Loucy (cell line): ENCODE data around the gene MCOLN1.

ENCODE experiments used
- H2AFZ ChIP-seq: fragments of 200-600 bp; sonication (generic); 2 replicates; pipeline ENCODE4 v1.6.0; 2016; ENCODE audit warnings: antibody characterized with exemption, mild to moderate bottlenecking, low read length, moderate library complexity
- H3F3A ChIP-seq: fragments of 200-600 bp; 2 replicates; pipeline ENCODE4 v1.6.0; 2016; ENCODE audit warnings: antibody characterized with exemption, low read depth, mild to moderate bottlenecking
- H3K27me3 ChIP-seq: fragments of 200-600 bp; sonication (generic); 2 replicates; pipeline ENCODE4 v1.6.1; 2014; ENCODE audit warnings: low read length, mild to moderate bottlenecking; ENCODE audit not compliant: insufficient read depth, poor library complexity, severe bottlenecking
- H3K36me3 ChIP-seq: fragments of 200-600 bp; sonication (generic); 2 replicates; pipeline ENCODE4 v1.6.1; 2016; ENCODE audit warnings: low read length; ENCODE audit not compliant: insufficient read depth
- H3K4me1 ChIP-seq: fragments of 200-600 bp; sonication (generic); 2 replicates; pipeline ENCODE4 v1.5.1; 2014; ENCODE audit warnings: low read length, mild to moderate bottlenecking; ENCODE audit not compliant: insufficient read depth, poor library complexity, severe bottlenecking
- H3K4me2 ChIP-seq: fragments of 200-600 bp; sonication (generic); 2 replicates; pipeline ENCODE4 v1.6.0; 2014; ENCODE audit warnings: antibody characterized with exemption, low read length, low read depth, mild to moderate bottlenecking; ENCODE audit not compliant: poor library complexity, severe bottlenecking
- H3K4me3 ChIP-seq: fragments of 200-600 bp; sonication (generic); 2 replicates; pipeline ENCODE4 v1.5.1; 2014; ENCODE audit warnings: low read length, mild to moderate bottlenecking, mixed read lengths; ENCODE audit not compliant: poor library complexity, severe bottlenecking
- H3K79me2 ChIP-seq: fragments of 200-600 bp; sonication (generic); 2 replicates; pipeline ENCODE4 v1.6.1; 2014; ENCODE audit warnings: low read length; ENCODE audit not compliant: insufficient read depth
- H3K9ac ChIP-seq: fragments of 200-600 bp; sonication (generic); 2 replicates; pipeline ENCODE4 v1.6.0; 2014; ENCODE audit warnings: mild to moderate bottlenecking, low read depth, low read length, moderate library complexity; ENCODE audit not compliant: poor library complexity, severe bottlenecking
- H3K9me2 ChIP-seq: fragments of 200-600 bp; sonication (generic); replicated peaks from 2 replicates; pipeline ENCODE4 v1.6.1; 2016; ENCODE audit warnings: low read depth, low read length, mixed read lengths
- H3K9me3 ChIP-seq: fragments of 200-600 bp; sonication (generic); 2 replicates; pipeline ENCODE4 v1.6.1; 2014; ENCODE audit warnings: mild to moderate bottlenecking, antibody characterized with exemption, low read length, low read depth; ENCODE audit not compliant: insufficient read depth
- H4K20me1 ChIP-seq: fragments of 200-600 bp; sonication (generic); 2 replicates; pipeline ENCODE4 v1.6.0; 2014; ENCODE audit warnings: antibody characterized with exemption, low read length, mild to moderate bottlenecking; ENCODE audit not compliant: insufficient read depth, poor library complexity, severe bottlenecking
- CTCF ChIP-seq: fragments of 200-600 bp; sonication (generic); conservative IDR thresholded peaks from 2 replicates; pipeline ENCODE4 v1.5.1; 2014; ENCODE audit warnings: mild to moderate bottlenecking, antibody characterized with exemption, low read length
- EZH2phosphoT487 ChIP-seq: fragments of 200-600 bp; IDR thresholded peaks from 2 replicates; pipeline ENCODE4 v1.6.1; 2018; ENCODE audit warnings: antibody characterized with exemption, mild to moderate bottlenecking, moderate library complexity, borderline replicate concordance

MCOLN1 gene

GRCh38 chr19:7478843-7479227, 43.6 kb upstream of the MCOLN1 start:
- no peaks in the 10 kb centered on the region for H3K9me3 ChIP-seq
- H3K9ac ChIP-seq, result no peak overlapping the region
- no peaks in the 10 kb centered on the region for H3K79me2 ChIP-seq
- no peaks in the 10 kb centered on the region for H3K36me3 ChIP-seq
- no peaks in the 10 kb centered on the region for H3K4me1 ChIP-seq
- H3K4me3 ChIP-seq, result no peak overlapping the region
- H3K27me3 ChIP-seq, result no peaks in the 10 kb centered on the region
- no peaks in the 10 kb centered on the region for H3K9me2 ChIP-seq
- no peak for TF ChIP-seq CTCF
- no peak for TF ChIP-seq EZH2phosphoT487
- no peak overlapping the region for H2AFZ ChIP-seq
- no peaks in the 10 kb centered on the region for H4K20me1 ChIP-seq
- H3K4me2 ChIP-seq, result no peak overlapping the region
- H3F3A ChIP-seq, result no peaks in the 10 kb centered on the region

DNA sequence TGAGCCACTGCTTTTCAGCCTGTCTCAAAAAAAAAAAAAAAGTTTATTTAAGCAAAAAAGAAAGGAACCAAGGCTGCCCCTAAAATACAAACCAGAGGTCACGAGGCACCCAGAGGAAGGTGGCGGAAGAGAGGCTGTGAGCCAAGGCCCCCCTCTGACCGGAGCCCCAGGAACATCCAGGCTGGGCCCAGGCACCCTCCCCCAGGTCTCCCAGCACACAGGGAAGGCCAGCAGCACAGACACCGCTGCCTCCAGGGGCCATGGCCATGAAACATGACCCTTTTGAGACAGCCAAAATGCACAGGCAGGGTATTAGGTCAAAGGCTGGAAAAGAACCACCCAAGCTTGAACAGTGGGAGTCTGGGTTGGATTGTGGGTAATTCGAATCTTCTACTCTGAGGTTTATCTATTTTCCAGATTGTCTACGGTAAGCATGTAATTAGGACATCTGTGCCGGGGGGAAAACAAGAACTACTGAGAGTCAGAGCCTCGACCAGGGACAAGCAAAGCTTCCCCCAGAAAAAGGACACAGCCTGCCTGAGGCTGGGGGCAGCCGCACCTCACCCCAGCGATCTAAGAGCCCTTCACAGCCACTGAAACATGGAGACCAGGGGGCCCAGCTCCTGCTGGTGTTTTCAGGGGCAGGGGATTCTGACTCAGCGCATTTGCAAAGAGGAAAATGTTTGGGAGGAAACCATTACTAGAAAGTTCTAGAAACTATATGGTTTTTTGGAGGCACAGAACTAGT, 42.0 kb upstream of the MCOLN1 start:
- TF ChIP-seq CTCF (no peak), EZH2phosphoT487 (no peak)
- Histone ChIP-seq H3K9me2 (no peaks in the 10 kb centered on the region), H3K4me1 (no peaks in the 10 kb centered on the region), H3K4me2 (no peak overlapping the region), H3K4me3 (no peak overlapping the region), H2AFZ (no peak overlapping the region), H4K20me1 (no peaks in the 10 kb centered on the region), H3K36me3 (no peaks in the 10 kb centered on the region), H3K9ac (no peak overlapping the region), H3K79me2 (no peaks in the 10 kb centered on the region), H3F3A (no peaks in the 10 kb centered on the region), H3K27me3 (no peaks in the 10 kb centered on the region), H3K9me3 (no peaks in the 10 kb centered on the region)

DNA sequence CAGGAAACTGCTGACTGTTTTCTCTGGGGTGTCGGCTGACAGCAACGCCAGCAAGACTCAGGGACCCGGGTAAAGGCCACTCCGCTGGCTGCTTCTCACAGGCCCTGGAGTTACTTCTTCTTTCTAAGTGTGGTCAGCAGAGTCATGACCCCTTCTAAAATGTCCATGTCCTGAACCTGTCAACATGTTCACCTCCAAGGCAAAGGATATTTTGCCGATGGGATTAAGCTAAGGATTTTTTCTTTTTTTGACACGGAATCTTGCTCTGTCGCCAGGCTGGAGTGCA, 41.5 kb upstream of the MCOLN1 start:
- Histone ChIP-seq H3K4me1 (no peaks in the 10 kb centered on the region), H3K4me2 (no peak overlapping the region), H3K27me3 (no peaks in the 10 kb centered on the region), H3K36me3 (no peaks in the 10 kb centered on the region), H3K79me2 (no peaks in the 10 kb centered on the region), H3K9me2 (no peaks in the 10 kb centered on the region), H3K4me3 (no peak overlapping the region), H3F3A (no peaks in the 10 kb centered on the region), H3K9me3 (no peaks in the 10 kb centered on the region), H3K9ac (no peak overlapping the region), H4K20me1 (no peaks in the 10 kb centered on the region), H2AFZ (no peak overlapping the region)
- TF ChIP-seq EZH2phosphoT487 (no peak), CTCF (no peak)
